Activated CD8-positive, alpha-beta T cell treated with anti-CD3 and anti-CD28 coated beads for 36 hours (primary cell): Measurements from ENCODE around the gene ANKS1B. TPM values are rescaled to one million over a fixed set of nuclear protein-coding genes. Genes with fewer than 3 reads are reported as not detected.
"Not testable (repeated sequence)": the region's sequence is repeated elsewhere in the genome, so short reads cannot be mapped to it uniquely, and the experiment has no call there.

Experiments
- ATAC-seq: fragments of 200-7000 bp; cut with Tn5 transposase; one replicate; pipeline ENCODE4 v1.10.0; 2021; ENCODE audit warnings: mild to moderate bottlenecking, moderate library complexity
- CTCF ChIA-PET: fragments of 350-600 bp; sonication (Branson Sonifier 250); formaldehyde crosslinking; loops from one replicate; lab custom pipeline; 2021; ENCODE audit warnings: antibody characterized with exemption; lab: Charles Lee
- POLR2A ChIA-PET: fragments of 350-600 bp; sonication (Branson Sonifier 250); formaldehyde crosslinking; loops from one replicate; lab custom pipeline; 2021; ENCODE audit warnings: antibody characterized with exemption; lab: Charles Lee
- DNase-seq: peaks from one replicate; pipeline ENCODE4 v3.0.0-alpha.2; 2020
- H3K27ac Mint-ChIP-seq: one replicate; pipeline ENCODE4 v1.8.0; 2021; ENCODE audit warnings: mild to moderate bottlenecking, mixed read lengths
- H3K27me3 Mint-ChIP-seq: one replicate; pipeline ENCODE4 v1.8.0; 2021; ENCODE audit warnings: mixed read lengths
- H3K36me3 Mint-ChIP-seq: one replicate; pipeline ENCODE4 v1.8.0; 2021; ENCODE audit warnings: low read depth, mixed read lengths
- H3K4me1 Mint-ChIP-seq: one replicate; pipeline ENCODE4 v1.8.0; 2021; ENCODE audit warnings: low read depth, mixed read lengths
- H3K4me3 Mint-ChIP-seq: one replicate; pipeline ENCODE4 v1.8.0; 2021; ENCODE audit warnings: mild to moderate bottlenecking, moderate library complexity, mixed read lengths
- H3K9me3 Mint-ChIP-seq: one replicate; pipeline ENCODE4 v1.8.0; 2021; ENCODE audit warnings: mixed read lengths
- CTCF ChIP-seq: fragments of 200-600 bp; IDR thresholded peaks from one replicate; pipeline ENCODE4 v1.8.0; 2022; ENCODE audit warnings: antibody characterized with exemption, mild to moderate bottlenecking
- intact Hi-C: fragments of 100-400 bp; cut with micrococcal nuclease; formaldehyde crosslinking; loops from one replicate; pipeline ENCODE4 v1.10.0; 2022
- total RNA-seq, 2 experiments: library from RNA; stranded (reverse); gene quantifications; one replicate each; pipeline ENCODE4 v1.2.3, GENCODE V29; 2021

ANKS1B gene
- total RNA-seq, 2 experiments from 2014 or later, result 0.54 TPM; not detected in 1

GRCh38 chr12:99036566-99036965, 948.2 kb downstream of the ANKS1B start:
- no peaks in the 10 kb centered on the region for H3K9me3 Mint-ChIP-seq
- intact Hi-C loops, result no loop called here
- POLR2A ChIA-PET, result no interaction called here
- H3K27ac Mint-ChIP-seq, result no peak overlapping the region
- no peak for TF ChIP-seq CTCF
- DNase-seq (no peak), ATAC-seq (no peak)
- H3K4me3 Mint-ChIP-seq, result no peak overlapping the region
- peaks cover 1% of the 10 kb centered on the region for H3K36me3 Mint-ChIP-seq
- CTCF ChIA-PET, result no interaction called here
- H3K27me3 Mint-ChIP-seq, result no peaks in the 10 kb centered on the region
- H3K4me1 Mint-ChIP-seq, result no peaks in the 10 kb centered on the region

GRCh38 chr12:99035803-99036202, 948.9 kb downstream of the ANKS1B start:
- ATAC-seq (no peak), DNase-seq (no peak)
- no peaks in the 10 kb centered on the region for H3K4me1 Mint-ChIP-seq
- ChIA-PET POLR2A (no interaction called here), CTCF (interaction anchor here (2.6 kb wide), 1 partner anchor 8 kb away, joined by 8 read pairs; no protein-coding TSS in a partner anchor)
- H3K27ac Mint-ChIP-seq, result no peak overlapping the region
- no peaks in the 10 kb centered on the region for H3K27me3 Mint-ChIP-seq
- no peak overlapping the region for H3K4me3 Mint-ChIP-seq
- intact Hi-C loops, result no loop called here
- H3K36me3 Mint-ChIP-seq, result peaks cover 1% of the 10 kb centered on the region
- no peaks in the 10 kb centered on the region for H3K9me3 Mint-ChIP-seq
- no peak for TF ChIP-seq CTCF

DNA sequence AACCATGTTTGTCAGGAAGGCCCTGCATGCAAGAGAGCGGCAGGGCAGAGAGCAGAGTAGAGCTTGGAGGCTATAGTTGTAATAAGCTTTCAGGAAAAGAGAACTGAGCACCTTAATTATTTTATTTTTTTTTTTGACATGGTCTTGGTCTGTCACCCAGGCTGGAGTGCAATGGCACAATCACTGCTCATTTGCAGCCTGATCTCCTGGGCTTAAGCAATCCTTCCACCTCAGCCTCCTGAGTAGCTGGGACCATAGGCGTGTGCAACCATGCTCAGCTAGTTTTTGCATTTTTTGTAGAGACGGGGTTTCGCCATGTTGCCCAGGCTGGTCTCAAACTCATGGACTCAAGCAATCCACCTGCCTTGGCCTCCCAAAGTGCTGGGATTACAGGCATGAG, 950.5 kb downstream of the ANKS1B start:
- H3K27me3 Mint-ChIP-seq, intact Hi-C loops, H3K9me3 Mint-ChIP-seq, H3K4me3 Mint-ChIP-seq, DNase-seq, H3K27ac Mint-ChIP-seq, POLR2A ChIA-PET, ATAC-seq, H3K4me1 Mint-ChIP-seq, H3K36me3 Mint-ChIP-seq: not testable (repeated sequence)
- CTCF ChIA-PET, result interaction anchor here (1.4 to 2.6 kb wide), 2 partner anchors 8 to 10 kb away, joined by 3 to 8 read pairs; no protein-coding TSS in a partner anchor

DNA sequence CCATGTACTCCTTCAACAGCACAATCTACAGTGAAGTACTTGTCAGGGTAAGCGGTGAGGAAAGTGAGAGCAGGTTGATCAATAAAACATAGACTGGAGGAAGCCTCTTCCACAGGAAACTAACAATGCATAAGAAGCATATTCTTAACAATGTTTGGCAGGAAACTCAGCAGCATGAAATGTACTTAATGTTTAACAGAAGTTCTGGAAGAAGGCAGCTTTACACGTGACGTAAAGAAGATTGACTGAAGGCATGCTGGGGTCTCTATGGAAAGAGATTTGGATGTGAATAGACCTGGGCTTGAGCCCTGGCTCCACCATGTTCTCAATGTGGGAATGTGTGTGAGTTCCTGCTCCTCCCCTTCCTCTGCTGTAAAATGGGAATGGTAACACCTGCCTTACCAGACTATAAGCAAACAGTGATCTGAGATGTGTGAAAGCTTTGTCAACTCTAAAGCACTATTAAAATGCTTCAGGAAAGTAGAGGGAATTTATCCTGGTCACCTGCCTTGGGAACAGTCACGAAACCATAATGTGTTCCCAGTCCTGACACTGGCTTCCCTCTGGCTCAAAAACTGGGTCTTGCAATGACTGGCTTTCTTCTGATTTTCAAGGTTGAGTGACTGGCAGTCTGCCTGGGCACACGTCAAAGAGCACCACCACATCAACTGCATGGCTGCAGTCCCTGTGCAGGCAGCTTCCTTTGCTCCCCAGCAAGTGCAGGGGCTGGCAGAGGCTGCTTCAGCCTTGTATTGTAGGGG, 955.0 kb downstream of the ANKS1B start:
- no peak for TF ChIP-seq CTCF
- Mint-ChIP-seq H3K27ac (no peak overlapping the region), H3K4me1 (no peaks in the 10 kb centered on the region), H3K9me3 (no peaks in the 10 kb centered on the region), H3K36me3 (peaks cover 1% of the 10 kb centered on the region), H3K27me3 (peaks cover 3% of the 10 kb centered on the region), H3K4me3 (no peak overlapping the region)
- ChIA-PET CTCF (no interaction called here), POLR2A (no interaction called here)
- DNase-seq (no peak), ATAC-seq (no peak)
- intact Hi-C loops, result no loop called here

GRCh38 chr12:99027461-99027860, 957.3 kb downstream of the ANKS1B start:
- DNase-seq (no peak), ATAC-seq (no peak)
- no peak overlapping the region for H3K4me3 Mint-ChIP-seq
- H3K4me1 Mint-ChIP-seq, result no peaks in the 10 kb centered on the region
- H3K27me3 Mint-ChIP-seq, result peaks cover 3% of the 10 kb centered on the region
- CTCF ChIA-PET, result interaction anchor here (1.4 kb wide), 1 partner anchor 16 kb away, joined by 3 read pairs; no protein-coding TSS in a partner anchor
- no peak for TF ChIP-seq CTCF
- H3K36me3 Mint-ChIP-seq, result peaks cover 1% of the 10 kb centered on the region
- no peak overlapping the region for H3K27ac Mint-ChIP-seq
- POLR2A ChIA-PET, result no interaction called here
- no peaks in the 10 kb centered on the region for H3K9me3 Mint-ChIP-seq
- intact Hi-C loops, result no loop called here
